DOHH2 (cell line): Measurements from ENCODE around the gene SHROOM2.

Source experiments
- CTCF ChIP-seq: fragments of 200-600 bp; sonication (generic); IDR thresholded peaks from one replicate; pipeline ENCODE4 v1.5.1; 2014; ENCODE audit warnings: antibody characterized with exemption, mild to moderate bottlenecking, low read depth, low read length; ENCODE audit not compliant: poor library complexity, severe bottlenecking
- EZH2phosphoT487 ChIP-seq: fragments of 200-600 bp; sonication (generic); IDR thresholded peaks from 2 replicates; pipeline ENCODE4 v1.6.1; 2017; ENCODE audit warnings: borderline replicate concordance, mild to moderate bottlenecking, antibody characterized with exemption, low read length, moderate library complexity, mixed read lengths

DNA sequence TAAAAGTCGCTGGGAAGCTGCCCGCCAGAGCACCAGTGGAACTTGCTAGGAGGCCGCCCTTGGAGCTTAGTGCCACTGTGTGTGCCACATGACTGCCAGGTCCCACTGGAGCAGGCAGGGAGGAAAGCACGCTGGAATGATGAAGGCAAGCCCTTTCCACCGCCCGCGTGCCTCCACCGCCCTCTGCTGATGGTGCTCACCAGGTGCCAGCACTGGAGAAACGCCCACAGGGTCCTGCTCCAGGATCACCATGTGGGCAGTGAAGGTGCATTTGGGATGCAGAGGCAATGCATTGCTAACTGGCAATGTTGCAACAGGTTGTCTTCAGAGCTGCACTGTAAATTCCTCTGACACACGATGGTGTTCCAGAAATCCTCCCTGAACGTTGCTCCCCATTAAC, 76.3 kb downstream of the SHROOM2 start:
- no peak for TF ChIP-seq CTCF
- no peak for TF ChIP-seq EZH2phosphoT487
